Endothelial cell of umbilical vein (primary cell): ENCODE data around the gene ALDH8A1. TPM values are rescaled to one million over a fixed set of nuclear protein-coding genes. Genes with fewer than 3 reads are reported as not detected.

Source experiments
- BruUV-seq: library from RNA; stranded (reverse); fragments of 400-500 nt; replicated peaks from 2 replicates; lab custom pipeline; 2021; lab: Mats Ljungman, UMichigan
- CTCF ChIA-PET: fragments of 300-600, 350-600 bp; sonication (Branson Sonifier 250); formaldehyde crosslinking; loops from one replicate; lab custom pipeline; 2021; ENCODE audit warnings: antibody characterized with exemption, inconsistent platforms; lab: Charles Lee
- POLR2A ChIA-PET: fragments of 300-600, 350-600 bp; sonication (Branson Sonifier 250); formaldehyde crosslinking; loops from one replicate; lab custom pipeline; 2021; ENCODE audit warnings: antibody characterized with exemption, inconsistent platforms; lab: Charles Lee
- DNase-seq: peaks from one replicate; pipeline ENCODE4 v3.0.0-alpha.2; 2011; ENCODE audit warnings: low read depth, low spot score
- FAIRE-seq: peaks from 2 replicates; lab custom pipeline; 2011; peaks lifted over from hg19 to GRCh38; lab: Jason Lieb, UNC
- H2AFZ ChIP-seq: 2 replicates; pipeline ENCODE4 v1.6.0; 2012; ENCODE audit warnings: low read depth, low read length, control low read depth, inconsistent platforms
- H3K27ac ChIP-seq: 2 replicates; pipeline ENCODE4 v1.5.1; 2011; ENCODE audit warnings: low read depth, mild to moderate bottlenecking, control low read depth, low read length, moderate library complexity; ENCODE audit not compliant: insufficient read depth
- H3K27me3 ChIP-seq, 2 experiments: 2 replicates each; pipeline versions ENCODE4 v1.6.0 to v1.6.1; 2011; ENCODE audit warnings: low read length in 2 of 2, mixed read lengths in 1 of 2; ENCODE audit not compliant: control insufficient read depth in 2 of 2, insufficient read depth in 2 of 2
- H3K36me3 ChIP-seq, 2 experiments: 2 replicates in 1 of 2; 3 replicates in 1 of 2; pipeline ENCODE4 v1.5.1; 2011; ENCODE audit warnings: low read length in 2 of 2, mild to moderate bottlenecking in 1 of 2, moderate library complexity in 1 of 2; ENCODE audit not compliant: control insufficient read depth in 2 of 2, insufficient read depth in 2 of 2; ENCODE audit errors: extremely low read depth in 1 of 2
- H3K4me1 ChIP-seq: 3 replicates; pipeline ENCODE4 v1.5.1; 2011; ENCODE audit warnings: mild to moderate bottlenecking, low read length; ENCODE audit not compliant: control insufficient read depth, insufficient read depth; ENCODE audit errors: extremely low read depth
- H3K4me2 ChIP-seq: 2 replicates; pipeline ENCODE4 v1.6.1; 2011; ENCODE audit warnings: low read length, control low read depth, mixed read lengths; ENCODE audit not compliant: insufficient read depth
- H3K4me3 ChIP-seq, 3 experiments: fragments of 200-600 bp in 1 of 3; sonication (generic), shearing (Covaris generic) in 1 of 3; replicated peaks in 1 of 3; 2 replicates each; pipeline ENCODE4 v1.5.1; 2011 to 2016; ENCODE audit warnings: control low read depth in 3 of 3, low read length in 3 of 3, mild to moderate bottlenecking in 2 of 3, inconsistent platforms in 1 of 3, low read depth in 1 of 3, moderate library complexity in 1 of 3; ENCODE audit not compliant: insufficient read depth in 1 of 3
- H3K79me2 ChIP-seq: 2 replicates; pipeline ENCODE4 v1.6.0; 2012; ENCODE audit warnings: low read length, inconsistent platforms; ENCODE audit not compliant: control insufficient read depth, insufficient read depth
- H3K9ac ChIP-seq: replicated peaks from 2 replicates; pipeline ENCODE3; 2011; ENCODE audit warnings: low read length, control low read depth; ENCODE audit not compliant: insufficient read depth; ENCODE audit errors: extremely low read depth
- H3K9me1 ChIP-seq: replicated peaks from 3 replicates; pipeline ENCODE4 v1.6.0; 2011; ENCODE audit warnings: mild to moderate bottlenecking, low read length; ENCODE audit not compliant: control insufficient read depth, insufficient read depth; ENCODE audit errors: extremely low read depth
- H3K9me3 ChIP-seq: replicated peaks from 2 replicates; pipeline ENCODE4 v1.5.1; 2012; ENCODE audit warnings: low read length, inconsistent platforms; ENCODE audit not compliant: control insufficient read depth, insufficient read depth
- H4K20me1 ChIP-seq: replicated peaks from 2 replicates; pipeline ENCODE3; 2011; ENCODE audit warnings: mild to moderate bottlenecking, low read length; ENCODE audit not compliant: control insufficient read depth, insufficient read depth; ENCODE audit errors: extremely low read depth
- EZH2 ChIP-seq: IDR thresholded peaks from 2 replicates; pipeline ENCODE4 v1.6.1; 2012; ENCODE audit warnings: borderline replicate concordance, low read depth, mild to moderate bottlenecking, moderate library complexity, low read length, inconsistent platforms; ENCODE audit not compliant: severe bottlenecking
- FOS ChIP-seq: IDR thresholded peaks from 2 replicates; pipeline ENCODE4 v1.6.1; 2011; ENCODE audit warnings: mild to moderate bottlenecking, low read length, moderate library complexity, borderline replicate concordance; ENCODE audit not compliant: insufficient read depth
- GATA2 ChIP-seq: IDR thresholded peaks from 2 replicates; pipeline ENCODE4 v1.7.0; 2011; ENCODE audit warnings: low read depth, mild to moderate bottlenecking, moderate library complexity, mixed read lengths, low read length; ENCODE audit not compliant: insufficient read length, insufficient read depth
- dilution Hi-C: fragments of 300-500 bp; cut with MboI; formaldehyde crosslinking; loops from one replicate; pipeline ENCODE4 v1.15.0; 2019; ENCODE audit warnings: low sequenced_read_pairs; ENCODE audit not compliant: extremely low pct_ligation_motif_present
- intact Hi-C: fragments of 100-400 bp; cut with micrococcal nuclease; formaldehyde crosslinking; loops from one replicate; pipeline ENCODE4 v1.10.0; 2022
- polyA plus RNA-seq, 4 experiments: library from polyadenylated mRNA; depleted of rRNA in 3 of 4; stranded (reverse) in 3 of 4; unstranded in 1 of 4; fragments of >200 nt; gene quantifications; 2 replicates each; pipeline versions ENCODE4 v1.2.1 to v1.2.3, GENCODE V29; 2011 to 2012; ENCODE audit warnings: missing spikeins in 1 of 4
- total RNA-seq: library from RNA; stranded (reverse); gene quantifications from 2 replicates; pipeline ENCODE4 v1.2.3, GENCODE V29; 2021
- TF ChIP-seq, protein P1 (sequence below): IDR thresholded peaks from 2 replicates; pipeline ENCODE4 v1.6.1; 2011; ENCODE audit not compliant: insufficient read depth, insufficient read length
- TF ChIP-seq, protein P2 (sequence below), 2 donors: IDR thresholded peaks; 1 replicate in 1 of 2; 2 replicates in 1 of 2; pipeline ENCODE4 v1.5.1; 2011; ENCODE audit warnings: low read length in 2 of 2, mild to moderate bottlenecking in 2 of 2, moderate library complexity in 2 of 2, control low read depth in 1 of 2, inconsistent platforms in 1 of 2, low read depth in 1 of 2; ENCODE audit not compliant: insufficient read depth in 1 of 2; ENCODE audit errors: extremely low read depth in 1 of 2

Gene ALDH8A1
- total and polyA plus RNA-seq, 2 donors (not counting 3 experiments of a cell fraction or from before 2014, with no cell fraction given), result 0.08 to 0.95 TPM

DNA sequence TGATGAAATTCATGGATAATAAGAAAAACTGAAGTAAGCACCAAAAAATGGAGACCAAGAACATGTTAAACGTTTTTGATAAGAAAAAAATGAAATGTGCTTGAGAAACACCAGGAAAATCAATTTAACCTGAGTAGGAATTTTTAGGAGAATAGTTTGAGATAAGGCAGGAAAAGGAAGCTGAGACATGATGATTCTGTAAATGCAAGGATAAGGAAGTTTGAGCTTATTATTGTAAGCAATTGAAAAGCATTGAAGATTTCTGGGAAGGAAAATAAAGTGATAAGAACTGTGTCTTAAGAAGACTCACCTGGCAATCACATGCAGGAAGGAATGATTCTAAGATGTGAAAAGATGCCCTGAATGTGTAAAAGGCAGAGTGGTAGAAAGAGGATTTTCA, 66.6 kb downstream of the ALDH8A1 start:
- peaks cover 13% of the 10 kb centered on the region for H3K4me1 ChIP-seq
- H3K27me3 ChIP-seq, result no peaks in the 10 kb centered on the region
- H3K9ac ChIP-seq, result no peak overlapping the region
- FAIRE-seq, result peak; percentile 62
- no peaks in the 10 kb centered on the region for H3K79me2 ChIP-seq
- intact Hi-C loops (loop anchor here (2.0 to 10.0 kb wide), 3 partner anchors 61 to 959 kb away; no protein-coding TSS in a partner anchor), dilution Hi-C loops (no loop called here)
- no peak overlapping the region for H3K4me3 ChIP-seq
- ChIA-PET CTCF (interaction anchor here (0.6 to 3.1 kb wide), 36 partner anchors 9 to 786 kb away, joined by 3 to 85 read pairs (median 6); no protein-coding TSS in a partner anchor), POLR2A (interaction anchor here (0.9 kb wide), 1 partner anchor 710 kb away, joined by 4 read pairs; no protein-coding TSS in a partner anchor)
- peak overlapping the region; percentile 50 for H3K4me2 ChIP-seq
- H3K27ac ChIP-seq, result no peak overlapping the region
- H3K9me1 ChIP-seq, result no peaks in the 10 kb centered on the region
- H3K36me3 ChIP-seq, result no peaks in the 10 kb centered on the region
- no peaks in the 10 kb centered on the region for H3K9me3 ChIP-seq
- H2AFZ ChIP-seq, result peak overlapping the region; percentile 17
- BruUV-seq, result no TSS peak
- peak; percentile 28 for DNase-seq
- peak; percentile 70 for TF ChIP-seq GATA2
- no peak for TF ChIP-seq EZH2
- peak; percentile 20 for TF ChIP-seq FOS
- H4K20me1 ChIP-seq, result no peaks in the 10 kb centered on the region

DNA sequence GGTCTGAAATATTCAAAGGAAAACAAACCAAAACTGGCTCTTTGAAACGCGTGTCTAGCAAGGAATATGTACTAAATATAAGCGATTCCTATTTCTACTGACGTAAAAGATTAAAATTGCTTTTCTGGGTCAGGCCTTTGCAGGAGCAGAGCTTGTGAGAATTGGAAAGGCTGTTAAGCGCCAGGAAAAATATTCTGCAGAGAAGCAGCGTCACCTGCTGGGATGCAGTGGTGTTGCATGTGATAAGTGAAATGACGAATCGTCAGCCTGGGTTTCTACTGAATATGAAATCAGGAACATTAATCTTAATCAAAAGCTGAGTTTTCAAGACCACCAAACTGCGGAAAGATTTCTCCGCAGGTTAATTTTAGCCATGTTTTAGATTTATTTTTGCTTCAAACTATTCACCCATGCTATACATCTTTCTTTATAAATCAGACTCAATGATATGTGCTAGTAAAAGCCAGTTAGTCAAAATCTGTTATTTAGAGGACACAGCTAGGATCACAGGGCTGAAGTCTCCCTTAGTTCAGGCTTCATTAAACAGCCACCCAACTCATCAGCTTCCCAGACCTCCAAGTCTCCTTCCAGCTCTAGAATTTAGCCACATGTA, 67.4 kb downstream of the ALDH8A1 start:
- intact Hi-C loops (loop anchor here (1.0 to 10.0 kb wide), 9 partner anchors 59 to 958 kb away; no protein-coding TSS in a partner anchor), dilution Hi-C loops (no loop called here)
- H2AFZ ChIP-seq, result peak overlapping the region; percentile 93
- peak overlapping the region; percentile 3 for H3K27ac ChIP-seq
- no peaks in the 10 kb centered on the region for H3K36me3 ChIP-seq
- no peak overlapping the region for H3K4me3 ChIP-seq
- no TSS peak for BruUV-seq
- no peaks in the 10 kb centered on the region for H3K79me2 ChIP-seq
- no peaks in the 10 kb centered on the region for H3K9me3 ChIP-seq
- no peaks in the 10 kb centered on the region for H3K27me3 ChIP-seq
- FAIRE-seq (peak; percentile 86), DNase-seq (peak; percentile 79)
- H3K4me2 ChIP-seq, result no peak overlapping the region
- ChIA-PET CTCF (interaction anchor here (0.6 to 3.1 kb wide), 40 partner anchors 12 to 786 kb away, joined by 3 to 85 read pairs (median 6); no protein-coding TSS in a partner anchor), POLR2A (interaction anchor here (1.0 kb wide), 1 partner anchor 715 kb away, joined by 3 read pairs; no protein-coding TSS in a partner anchor)
- no peaks in the 10 kb centered on the region for H4K20me1 ChIP-seq
- TF ChIP-seq, protein P1, sequence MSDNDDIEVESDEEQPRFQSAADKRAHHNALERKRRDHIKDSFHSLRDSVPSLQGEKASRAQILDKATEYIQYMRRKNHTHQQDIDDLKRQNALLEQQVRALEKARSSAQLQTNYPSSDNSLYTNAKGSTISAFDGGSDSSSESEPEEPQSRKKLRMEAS, result no peak
- TF ChIP-seq, protein P2, sequence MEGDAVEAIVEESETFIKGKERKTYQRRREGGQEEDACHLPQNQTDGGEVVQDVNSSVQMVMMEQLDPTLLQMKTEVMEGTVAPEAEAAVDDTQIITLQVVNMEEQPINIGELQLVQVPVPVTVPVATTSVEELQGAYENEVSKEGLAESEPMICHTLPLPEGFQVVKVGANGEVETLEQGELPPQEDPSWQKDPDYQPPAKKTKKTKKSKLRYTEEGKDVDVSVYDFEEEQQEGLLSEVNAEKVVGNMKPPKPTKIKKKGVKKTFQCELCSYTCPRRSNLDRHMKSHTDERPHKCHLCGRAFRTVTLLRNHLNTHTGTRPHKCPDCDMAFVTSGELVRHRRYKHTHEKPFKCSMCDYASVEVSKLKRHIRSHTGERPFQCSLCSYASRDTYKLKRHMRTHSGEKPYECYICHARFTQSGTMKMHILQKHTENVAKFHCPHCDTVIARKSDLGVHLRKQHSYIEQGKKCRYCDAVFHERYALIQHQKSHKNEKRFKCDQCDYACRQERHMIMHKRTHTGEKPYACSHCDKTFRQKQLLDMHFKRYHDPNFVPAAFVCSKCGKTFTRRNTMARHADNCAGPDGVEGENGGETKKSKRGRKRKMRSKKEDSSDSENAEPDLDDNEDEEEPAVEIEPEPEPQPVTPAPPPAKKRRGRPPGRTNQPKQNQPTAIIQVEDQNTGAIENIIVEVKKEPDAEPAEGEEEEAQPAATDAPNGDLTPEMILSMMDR (IDR thresholded peaks at IDR 0.05; ENCODE audit: extremely low read depth in 1 of 2, insufficient read depth in 1 of 2, low read depth in 1 of 2, low read length in 2 of 2), result peak; percentile 82
- peaks cover 13% of the 10 kb centered on the region for H3K4me1 ChIP-seq
- no peak overlapping the region for H3K9ac ChIP-seq
- H3K9me1 ChIP-seq, result no peaks in the 10 kb centered on the region
